Esophagus muscularis mucosa (tissue), 3 donors: Measurements from ENCODE around the gene BZW2.

Source experiments
- POLR2A ChIP-seq: fragments of 450-650 bp; IDR thresholded peaks from one replicate; pipeline ENCODE4 v1.6.1; 2017; ENCODE audit warnings: antibody characterized with exemption, moderate library complexity, mild to moderate bottlenecking, low read depth
- POLR2AphosphoS5 ChIP-seq, 2 donors: sonication (generic); formaldehyde crosslinking; IDR thresholded peaks; one replicate each; pipeline ENCODE4 v1.6.1; 2017; ENCODE audit warnings: antibody characterized with exemption in 2 of 2
- TF ChIP-seq, protein P1 (sequence below), 3 experiments: fragments of 200-600 bp in 2 of 3; fragments of 450-650 bp in 1 of 3; sonication (generic) in 2 of 3; IDR thresholded peaks; one replicate each; pipeline ENCODE4 v1.5.1; 2017 to 2019; ENCODE audit warnings: antibody characterized with exemption in 3 of 3, mild to moderate bottlenecking in 2 of 3, moderate library complexity in 1 of 3

DNA sequence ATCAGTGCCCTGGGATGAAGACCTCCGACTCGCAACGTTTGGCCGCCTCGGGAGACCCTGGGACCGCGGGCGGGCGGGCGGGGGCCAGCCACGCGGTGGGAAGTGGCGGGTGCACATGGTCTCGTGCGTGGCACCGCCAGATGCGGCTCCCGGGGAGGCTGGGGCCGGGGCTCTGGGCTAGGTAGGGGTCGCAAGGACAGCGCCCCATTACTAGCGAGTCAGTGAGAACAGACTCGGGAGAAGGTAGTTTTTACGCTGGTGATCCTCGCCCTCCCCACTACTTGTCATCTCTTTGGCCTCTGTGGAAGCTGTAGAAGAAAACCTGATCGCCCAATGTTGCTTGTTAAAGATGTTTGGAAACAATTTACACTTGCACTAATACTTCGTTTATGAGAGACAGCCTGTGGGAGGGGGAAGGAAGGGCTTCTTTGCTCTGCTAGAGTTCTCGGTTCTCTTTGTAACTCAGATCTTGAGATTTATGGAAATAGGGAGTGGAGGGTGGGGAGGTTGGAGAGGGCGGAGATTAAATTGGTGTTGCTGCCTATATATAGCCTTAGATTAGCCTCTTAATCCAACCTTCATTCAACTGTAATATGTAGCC is 591 bp downstream of the BZW2 start:
- TF ChIP-seq, protein P1, sequence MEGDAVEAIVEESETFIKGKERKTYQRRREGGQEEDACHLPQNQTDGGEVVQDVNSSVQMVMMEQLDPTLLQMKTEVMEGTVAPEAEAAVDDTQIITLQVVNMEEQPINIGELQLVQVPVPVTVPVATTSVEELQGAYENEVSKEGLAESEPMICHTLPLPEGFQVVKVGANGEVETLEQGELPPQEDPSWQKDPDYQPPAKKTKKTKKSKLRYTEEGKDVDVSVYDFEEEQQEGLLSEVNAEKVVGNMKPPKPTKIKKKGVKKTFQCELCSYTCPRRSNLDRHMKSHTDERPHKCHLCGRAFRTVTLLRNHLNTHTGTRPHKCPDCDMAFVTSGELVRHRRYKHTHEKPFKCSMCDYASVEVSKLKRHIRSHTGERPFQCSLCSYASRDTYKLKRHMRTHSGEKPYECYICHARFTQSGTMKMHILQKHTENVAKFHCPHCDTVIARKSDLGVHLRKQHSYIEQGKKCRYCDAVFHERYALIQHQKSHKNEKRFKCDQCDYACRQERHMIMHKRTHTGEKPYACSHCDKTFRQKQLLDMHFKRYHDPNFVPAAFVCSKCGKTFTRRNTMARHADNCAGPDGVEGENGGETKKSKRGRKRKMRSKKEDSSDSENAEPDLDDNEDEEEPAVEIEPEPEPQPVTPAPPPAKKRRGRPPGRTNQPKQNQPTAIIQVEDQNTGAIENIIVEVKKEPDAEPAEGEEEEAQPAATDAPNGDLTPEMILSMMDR (IDR thresholded peaks at IDR 0.05): no peak
- no peak for TF ChIP-seq POLR2AphosphoS5 (IDR thresholded peaks at IDR 0.05)
- no peak for TF ChIP-seq POLR2A
